Fibroblast of pulmonary artery (primary cell): ENCODE data around the gene TRABD.

Experiments
- DNase-seq: peaks from one replicate; pipeline ENCODE4 v3.0.0-alpha.2; 2010; ENCODE audit warnings: low read depth
- H3K4me3 ChIP-seq: replicated peaks from 2 replicates; pipeline ENCODE4 v1.5.1; 2011; ENCODE audit warnings: low read depth, mild to moderate bottlenecking, control low read depth, low read length, moderate library complexity
- CTCF ChIP-seq: IDR thresholded peaks from 2 replicates; pipeline ENCODE4 v1.5.1; 2011; ENCODE audit warnings: mild to moderate bottlenecking, control low read depth, low read length, inconsistent platforms; ENCODE audit errors: missing control alignments

TRABD gene

GRCh38 chr22:50194037-50194805 lies 8.5 kb downstream of the TRABD start:
- no peak overlapping the region for H3K4me3 ChIP-seq
- no peak for DNase-seq

GRCh38 chr22:50196256-50196655 lies 10.5 kb downstream of the TRABD start:
- no peak for TF ChIP-seq CTCF
- no peak overlapping the region for H3K4me3 ChIP-seq
- DNase-seq: no peak

More at GRCh38 chr22:50194037-50194805, 8.5 kb downstream of the TRABD start:
- no peak for TF ChIP-seq CTCF

- TF ChIP-seq CTCF: no peak
- no peak for DNase-seq
- H3K4me3 ChIP-seq: no peak overlapping the region
These were observed 11.5 kb downstream of the TRABD start for GRCh38 chr22:50197000-50197800.

- no peak for DNase-seq
- no peak for TF ChIP-seq CTCF
- H3K4me3 ChIP-seq: no peak overlapping the region
These were observed 12.3 kb downstream of the TRABD start for GRCh38 chr22:50197856-50198623.

- TF ChIP-seq CTCF: no peak
- no peak for DNase-seq
- H3K4me3 ChIP-seq: no peak overlapping the region
These were observed 12.9 kb downstream of the TRABD start for GRCh38 chr22:50198624-50199017.

GRCh38 chr22:50199251-50199721 lies 13.6 kb downstream of the TRABD start:
- no peak overlapping the region for H3K4me3 ChIP-seq
- no peak for TF ChIP-seq CTCF
- no peak for DNase-seq
